Measurements from ENCODE around the gene RABGGTA. TPM values are rescaled to one million over a fixed set of nuclear protein-coding genes. Genes with fewer than 3 reads are reported as not detected.

The RABGGTA gene
- total RNA-seq, 1 experiment from 2014 or later, result 25.6 TPM

GRCh38 chr14:24284501-24285035 is 13.2 kb upstream of the RABGGTA start:
- Histone ChIP-seq H3K27ac (ENCODE audit: insufficient read length, low read depth, low read length) (no peak overlapping the region), H3K4me2 (ENCODE audit: insufficient read depth, insufficient read length, low read length) (no peak overlapping the region), H4K8ac (replicated peaks; ENCODE audit: insufficient read length, low read depth, low read length) (no peak overlapping the region), H3K79me2 (ENCODE audit: insufficient read depth, low read length) (no peaks in the 10 kb centered on the region), H2BK5ac (ENCODE audit: insufficient read length, low read length) (no peak overlapping the region), H4K5ac (ENCODE audit: insufficient read length, low read depth, low read length) (no peak overlapping the region), H2BK120ac (ENCODE audit: low read depth, low read length, poor library complexity, severe bottlenecking) (no peak overlapping the region), H3K56ac (ENCODE audit: insufficient read length, low read depth, low read length) (no peak overlapping the region), H2AFZ (ENCODE audit: low read length) (no peak overlapping the region), H4K91ac (ENCODE audit: insufficient read length, low read depth, low read length) (no peak overlapping the region), H3K9me3 (ENCODE audit: control insufficient read depth, low read depth, low read length) (no peaks in the 10 kb centered on the region), H3K23ac (ENCODE audit: insufficient read length, low read depth, low read length) (no peak overlapping the region), H3K18ac (ENCODE audit: insufficient read length, low read depth, low read length) (no peak overlapping the region), H3K4ac (ENCODE audit: low read depth, low read length) (no peak overlapping the region), H3K27me3 (ENCODE audit: insufficient read depth, low read length) (no peaks in the 10 kb centered on the region), H3T11ph (ENCODE audit: low read length) (no peak overlapping the region), H3K9ac (ENCODE audit: extremely low read depth, insufficient read length, low read length) (peak overlapping the region; percentile 9), H2BK20ac (ENCODE audit: low read depth, low read length, poor library complexity, severe bottlenecking) (no peak overlapping the region), H2BK15ac (ENCODE audit: low read depth, low read length) (no peak overlapping the region), H2AK5ac (ENCODE audit: insufficient read length, low read length) (no peak overlapping the region), H2BK12ac (ENCODE audit: insufficient read length, low read depth, low read length) (no peak overlapping the region), H3K79me1 (ENCODE audit: insufficient read depth, low read depth, low read length, poor library complexity, severe bottlenecking) (no peaks in the 10 kb centered on the region), H3K23me2 (ENCODE audit: insufficient read length, low read depth, low read length, poor library complexity, severe bottlenecking) (no peaks in the 10 kb centered on the region), H4K20me1 (ENCODE audit: control insufficient read depth, insufficient read depth, insufficient read length) (no peaks in the 10 kb centered on the region), H3K4me1 (ENCODE audit: insufficient read depth, low read length) (no peaks in the 10 kb centered on the region), H3K14ac (ENCODE audit: insufficient read depth, low read length) (no peak overlapping the region; the same call in 1 of the 2 replicates)
- no peak for DNase-seq
- peak overlapping the region in 1 of 3 experiments; percentile 39; a peak in 1 of 7 replicates for H3K27ac Mint-ChIP-seq
- TF ChIP-seq CTCF (conservative IDR thresholded peaks at IDR 0.05), result no peak
- H3K27me3 Mint-ChIP-seq (ENCODE audit: low read depth), result no peaks in the 10 kb centered on the region
- WGBS (ENCODE audit: extremely low coverage, insufficient read length, low lambda C conversion rate), result no CpG with 5 or more reads among the region's 11 CpGs
- H3K4me1 Mint-ChIP-seq, result peaks cover 2% of the 10 kb centered on the region in 2 experiments; a peak in 1 of 4 replicates
- no peaks in the 10 kb centered on the region for H3K36me3 Mint-ChIP-seq (ENCODE audit: insufficient read depth in 1 of 3, low read depth in 3 of 3)
- no peaks in the 10 kb centered on the region for H3K9me3 Mint-ChIP-seq
- H3K4me3 Mint-ChIP-seq, result no peak overlapping the region

Measured in H9 (cell line).